HG03378 (cell line): ENCODE measurements around the gene GUCY1A2.
"Not testable (repeated sequence)": the region's sequence is repeated elsewhere in the genome, so short reads cannot be mapped to it uniquely, and the experiment has no call there.

Experiments used
- ATAC-seq: cut with Tn5 transposase; IDR thresholded peaks from one replicate; pipeline ENCODE4 v1.9.1; 2021; ENCODE audit warnings: mild to moderate bottlenecking, moderate library complexity; ENCODE audit not compliant: unreplicated experiment

Gene GUCY1A2

GRCh38 chr11:106852779-106853178 lies 165.5 kb downstream of the GUCY1A2 start:
- ATAC-seq = no peak

GRCh38 chr11:106848526-106848925 lies 169.8 kb downstream of the GUCY1A2 start:
- ATAC-seq = no peak

- ATAC-seq = no peak
Observed at GRCh38 chr11:106842134-106842533, 176.1 kb downstream of the GUCY1A2 start.

DNA sequence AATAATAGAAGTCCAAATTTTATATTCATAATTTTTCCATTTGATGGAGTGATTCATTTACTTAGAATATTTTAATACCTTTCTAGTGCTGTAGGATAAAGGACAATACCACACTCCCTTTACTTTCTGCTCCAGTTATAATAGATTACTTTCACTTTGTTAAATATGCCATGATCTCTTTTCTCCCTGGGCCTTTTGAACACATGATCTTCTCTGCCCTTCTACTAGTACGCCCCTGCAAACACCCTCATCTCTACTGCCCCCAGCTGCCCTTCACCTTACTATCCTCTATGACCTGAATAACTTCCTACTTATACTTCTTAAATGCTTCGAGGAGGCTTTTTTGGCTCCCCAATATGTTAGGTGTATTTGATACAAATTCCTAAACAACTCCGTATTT lies 177.3 kb downstream of the GUCY1A2 start:
- no peak for ATAC-seq

- no peak for ATAC-seq
Observed at GRCh38 chr11:106840146-106840545, 178.1 kb downstream of the GUCY1A2 start.

GRCh38 chr11:106834567-106834966 lies 183.7 kb downstream of the GUCY1A2 start:
- ATAC-seq = no peak

DNA sequence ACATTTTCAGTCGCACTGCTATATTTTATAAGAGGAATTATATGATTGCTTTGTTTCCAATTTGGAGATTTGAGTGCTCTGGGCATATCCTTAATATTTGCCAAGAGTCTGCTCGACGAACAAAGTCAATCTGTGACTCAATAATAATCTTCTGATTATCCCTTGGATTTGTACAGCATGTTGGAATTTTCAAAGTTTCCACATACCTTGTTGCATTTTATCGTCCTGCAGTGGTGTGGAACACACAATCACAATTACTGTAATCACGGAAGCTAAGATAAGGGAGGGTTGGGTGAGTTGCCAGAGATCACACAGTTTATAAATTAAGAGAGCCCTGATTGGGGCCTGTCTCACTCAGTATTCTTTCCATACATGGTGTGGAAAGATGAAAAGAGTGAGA lies 189.3 kb downstream of the GUCY1A2 start:
- ATAC-seq = no peak

GRCh38 chr11:106828576-106828975 lies 189.7 kb downstream of the GUCY1A2 start:
- no peak for ATAC-seq

DNA sequence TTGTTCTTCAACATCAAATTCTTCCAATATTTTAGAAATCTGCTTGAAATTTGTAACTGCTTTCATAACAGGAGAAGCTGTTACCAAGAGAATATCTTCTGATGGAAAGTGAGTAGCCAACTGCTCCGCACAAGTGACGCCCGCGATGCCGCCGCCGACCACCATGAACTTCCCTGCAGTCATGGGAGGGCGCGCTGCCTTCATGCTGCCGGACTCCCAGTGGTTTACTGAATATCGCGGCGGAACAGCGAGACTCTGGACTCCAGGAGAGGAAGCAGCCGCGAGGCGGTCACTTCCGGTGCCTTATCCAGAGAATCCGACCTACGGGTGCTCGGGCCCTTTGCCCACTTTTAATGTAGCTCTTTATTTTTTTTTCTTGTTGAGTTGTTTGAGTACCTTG lies 190.6 kb downstream of the GUCY1A2 start:
- no peak for ATAC-seq

- not testable (repeated sequence) for ATAC-seq
Observed at GRCh38 chr11:106826558-106826957, 191.7 kb downstream of the GUCY1A2 start.

DNA sequence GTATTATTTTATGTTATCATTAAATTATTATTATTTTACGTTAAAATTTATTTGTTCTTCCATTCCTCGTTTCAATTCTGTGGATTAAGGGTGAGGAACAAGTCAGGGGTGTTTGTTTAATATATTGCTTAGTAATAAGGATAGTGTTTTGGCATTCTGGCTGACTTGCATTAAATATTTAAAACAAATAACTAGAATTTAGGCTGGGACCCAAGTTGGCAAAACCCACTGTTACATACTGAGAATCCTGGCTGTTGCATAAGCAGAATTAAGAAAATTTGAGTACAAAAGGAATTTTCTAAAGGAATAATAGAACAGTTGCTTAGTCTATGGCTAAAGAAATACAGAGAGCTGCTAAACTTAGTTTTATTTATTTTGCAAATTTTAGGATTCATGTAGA lies 196.4 kb downstream of the GUCY1A2 start:
- ATAC-seq = no peak

DNA sequence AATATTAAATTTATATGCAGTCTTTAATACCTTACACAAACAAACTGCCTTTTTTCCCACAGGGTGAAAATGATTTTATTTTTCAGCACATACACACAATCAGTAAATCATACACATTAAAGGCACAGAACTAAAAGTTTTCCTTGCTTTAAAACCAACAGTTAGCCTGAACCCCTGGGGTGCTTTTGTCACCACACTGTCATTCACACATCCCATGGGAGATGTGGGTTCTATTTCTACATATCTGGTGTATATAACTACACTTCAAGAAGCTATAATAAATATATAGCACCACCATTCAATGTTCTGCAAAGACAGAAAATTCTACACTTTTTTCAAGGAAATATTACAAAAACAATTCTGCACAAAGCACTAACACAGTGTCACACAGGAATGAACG lies 197.0 kb downstream of the GUCY1A2 start:
- ATAC-seq = no peak

DNA sequence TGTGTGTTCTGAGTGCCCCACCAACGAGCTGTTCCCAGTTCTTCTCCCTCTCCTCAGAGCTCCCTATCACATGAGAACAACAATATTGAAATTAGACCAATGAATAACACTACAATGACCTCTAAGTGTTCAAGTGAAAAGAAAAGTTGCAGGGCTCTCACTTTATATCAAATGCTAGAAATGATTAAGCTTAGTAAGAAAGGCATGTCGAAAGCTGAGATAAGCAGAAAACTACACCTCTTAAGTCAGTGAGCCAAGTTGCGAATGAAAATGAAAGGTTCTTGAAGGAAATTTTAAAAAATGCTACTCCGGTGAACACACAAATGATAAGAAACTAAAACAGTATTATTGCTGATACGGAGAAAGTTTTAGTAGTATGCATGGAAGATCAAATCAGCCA lies 199.8 kb downstream of the GUCY1A2 start:
- ATAC-seq = no peak

DNA sequence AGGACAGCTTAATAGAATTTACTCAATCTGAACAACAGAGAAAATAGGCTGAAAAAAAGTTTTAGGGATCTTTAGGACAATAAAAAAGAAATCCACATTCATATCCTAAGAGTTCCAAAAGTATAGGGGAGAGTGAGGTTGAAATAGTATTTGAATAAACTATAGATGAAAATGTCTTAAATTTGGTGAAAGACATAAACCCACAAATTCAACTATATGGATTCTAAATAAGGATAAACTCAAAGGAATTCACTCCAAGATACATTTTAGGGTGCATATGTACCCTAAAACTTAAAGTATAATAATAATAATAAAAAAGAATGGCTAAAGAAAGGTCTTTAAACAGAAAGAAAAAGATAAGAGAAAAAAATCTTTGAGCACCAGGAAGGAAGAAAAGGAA lies 203.1 kb downstream of the GUCY1A2 start:
- no peak for ATAC-seq

GRCh38 chr11:106813806-106814205 lies 204.5 kb downstream of the GUCY1A2 start:
- no peak for ATAC-seq

GRCh38 chr11:106794058-106794457 lies 224.2 kb downstream of the GUCY1A2 start:
- ATAC-seq = no peak

GRCh38 chr11:106789406-106789805 lies 228.9 kb downstream of the GUCY1A2 start:
- ATAC-seq = no peak

- ATAC-seq = no peak
Observed at GRCh38 chr11:106787454-106787853, 230.8 kb downstream of the GUCY1A2 start.

DNA sequence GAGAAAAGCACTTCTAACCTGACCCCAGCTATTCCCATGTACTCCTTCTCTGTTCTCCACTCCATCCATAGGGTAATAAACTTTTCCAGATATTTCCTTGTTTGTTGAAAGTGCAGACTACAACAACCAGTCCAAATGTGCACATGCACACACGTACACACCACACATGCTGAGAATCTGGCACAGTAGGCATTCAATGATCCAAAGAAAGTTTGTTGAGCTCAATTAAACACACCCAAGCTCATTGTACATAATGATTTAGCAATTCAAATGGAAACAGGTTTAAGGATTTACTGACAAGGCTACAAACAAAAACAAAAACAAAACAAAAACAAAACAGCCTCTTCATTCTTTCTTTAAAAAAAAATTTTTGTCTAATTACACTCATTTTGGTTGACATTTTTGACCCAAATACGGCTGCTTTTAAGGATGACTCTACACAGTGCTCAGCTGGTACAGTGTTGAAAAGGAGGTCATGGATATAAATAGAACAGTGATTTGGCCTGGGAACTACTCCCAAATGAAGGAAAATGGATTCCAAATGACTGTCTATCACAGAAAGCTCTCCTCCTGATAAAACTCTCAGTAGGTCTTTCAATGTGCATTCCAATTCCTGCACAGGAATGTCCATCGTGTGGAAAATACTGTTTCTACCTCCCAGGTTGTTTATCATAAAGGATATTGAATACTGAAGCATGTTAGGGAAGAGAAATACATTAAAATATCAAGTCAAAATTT lies 232.2 kb downstream of the GUCY1A2 start:
- ATAC-seq = no peak

DNA sequence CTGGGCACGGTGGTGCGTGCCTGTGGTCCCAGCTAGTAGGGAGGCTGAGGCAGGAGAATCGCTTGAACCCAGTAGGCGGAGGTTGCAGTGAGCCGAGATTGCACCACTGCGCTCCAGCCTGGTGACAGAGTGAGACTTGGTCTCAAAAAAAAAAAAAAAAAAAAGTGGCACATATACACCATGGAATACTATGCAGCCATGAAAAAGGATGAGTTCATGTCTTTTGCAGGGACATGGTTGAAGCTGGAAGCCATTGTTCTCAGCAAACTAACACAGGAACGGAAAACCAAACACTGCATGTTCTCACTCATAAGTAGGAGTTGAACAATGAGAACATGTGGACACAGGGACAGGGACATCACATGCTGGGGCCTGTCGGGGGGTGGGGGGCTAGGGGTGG lies 241.0 kb downstream of the GUCY1A2 start:
- not testable (repeated sequence) for ATAC-seq

DNA sequence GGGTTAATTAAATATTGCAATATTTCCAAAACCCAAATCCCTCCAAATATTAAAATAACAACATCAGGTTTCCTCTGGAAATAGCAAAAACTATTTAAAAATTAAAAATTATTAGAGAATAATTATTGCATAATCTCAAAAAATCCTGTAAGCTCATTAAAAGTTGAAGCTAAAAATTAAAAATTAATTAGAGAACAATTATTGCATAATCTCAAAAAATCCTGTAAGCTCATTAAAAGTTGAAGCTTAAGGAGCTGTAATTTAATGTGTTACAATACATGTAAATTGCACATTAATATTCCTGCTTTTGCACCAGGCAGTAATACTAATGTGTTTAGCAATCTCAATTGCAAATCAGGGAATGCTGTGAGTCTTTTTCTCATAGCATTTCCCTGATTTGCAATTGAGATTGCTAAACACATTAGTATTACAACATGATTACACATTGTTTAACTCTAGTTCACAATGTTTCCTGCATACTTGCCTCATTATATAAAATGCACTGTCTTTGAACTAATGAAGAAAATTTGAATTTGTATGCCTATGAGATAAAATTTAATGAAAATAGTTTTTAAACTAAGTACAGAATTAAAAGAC lies 247.7 kb downstream of the GUCY1A2 start:
- ATAC-seq = no peak

DNA sequence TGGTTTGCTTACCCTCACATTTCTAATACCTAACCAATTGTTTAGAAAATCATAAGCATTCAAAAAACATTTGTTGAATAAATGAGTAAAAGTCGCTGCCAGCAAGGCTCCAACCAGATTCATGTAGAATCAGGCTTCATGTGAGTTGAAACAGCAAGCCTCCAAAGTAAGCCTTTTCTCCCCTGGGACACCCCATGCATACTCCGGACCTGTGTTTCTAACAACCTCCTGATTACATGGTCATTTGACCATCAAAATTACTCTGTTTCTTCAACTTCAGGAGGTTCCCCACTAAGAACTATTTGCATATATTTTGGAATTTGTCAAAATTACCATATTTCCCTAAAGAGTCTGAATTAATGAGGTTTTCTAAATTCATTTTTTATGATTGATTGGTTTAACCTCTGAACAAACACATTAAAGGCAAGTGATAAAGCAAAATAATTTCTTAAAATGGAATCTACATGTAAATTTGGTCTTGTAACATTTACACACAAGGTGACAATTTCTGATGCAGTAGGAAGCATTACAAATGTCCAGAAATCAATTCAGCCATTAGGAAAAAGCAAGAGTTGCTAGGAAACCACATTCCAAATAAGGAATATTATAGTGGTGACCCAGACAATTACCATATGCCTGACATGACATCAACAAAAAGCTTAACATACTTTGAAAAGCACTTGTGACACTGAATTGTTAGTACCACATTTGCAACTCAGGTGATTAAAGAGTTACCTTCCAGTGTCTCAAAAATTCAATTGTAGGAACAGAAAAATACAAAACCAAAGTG lies 252.6 kb downstream of the GUCY1A2 start:
- no peak for ATAC-seq
